Glutamatergic neuron (in vitro differentiated cells): ENCODE results near the gene MAP2. TPM values are rescaled to one million over a fixed set of nuclear protein-coding genes. Genes with fewer than 3 reads are reported as not detected.

ENCODE experiments used
- DNase-seq: peaks from one replicate; pipeline ENCODE4 v3.0.0; 2022
- H3K27ac Mint-ChIP-seq: one replicate; pipeline ENCODE4 v1.8.0; 2020; ENCODE audit warnings: mild to moderate bottlenecking, mixed read lengths, inconsistent platforms; ENCODE audit not compliant: unreplicated experiment
- H3K27me3 Mint-ChIP-seq: one replicate; pipeline ENCODE4 v1.8.0; 2020; ENCODE audit warnings: mild to moderate bottlenecking, moderate library complexity, mixed read lengths, inconsistent platforms; ENCODE audit not compliant: unreplicated experiment
- H3K36me3 Mint-ChIP-seq: one replicate; pipeline ENCODE4 v1.8.0; 2020; ENCODE audit warnings: mild to moderate bottlenecking, mixed read lengths, inconsistent platforms; ENCODE audit not compliant: unreplicated experiment
- H3K4me1 Mint-ChIP-seq: one replicate; pipeline ENCODE4 v1.8.0; 2020; ENCODE audit warnings: mild to moderate bottlenecking, low read depth, mixed read lengths, inconsistent platforms; ENCODE audit not compliant: unreplicated experiment
- H3K4me3 Mint-ChIP-seq: one replicate; pipeline ENCODE4 v1.8.0; 2020; ENCODE audit warnings: mild to moderate bottlenecking, mixed read lengths, inconsistent platforms; ENCODE audit not compliant: unreplicated experiment
- H3K9me3 Mint-ChIP-seq: one replicate; pipeline ENCODE4 v1.8.0; 2020; ENCODE audit warnings: mild to moderate bottlenecking, moderate library complexity, mixed read lengths, inconsistent platforms; ENCODE audit not compliant: unreplicated experiment
- total RNA-seq: library from RNA; stranded (reverse); fragmentation: NEBNext Ultra II Directional; extraction: Animal tissue kit (Norgen Biotek cat#: 25700); gene quantifications from one replicate; pipeline ENCODE4 v1.2.1, GENCODE V29; 2021; ENCODE audit not compliant: unreplicated experiment
- TF ChIP-seq, protein P1 (sequence below): fragments of 200-600 bp; sonication (generic); IDR thresholded peaks from one replicate; pipeline ENCODE4 v1.5.0; 2021; ENCODE audit not compliant: partially characterized antibody, unreplicated experiment

MAP2 gene
- total RNA-seq, 1 donor from 2014 or later, result 177 TPM

- Mint-ChIP-seq H3K9me3 (peaks cover 7% of the 10 kb centered on the region), H3K4me1 (peaks cover 6% of the 10 kb centered on the region), H3K36me3 (no peaks in the 10 kb centered on the region), H3K27ac (no peak overlapping the region), H3K4me3 (no peak overlapping the region), H3K27me3 (peaks cover 8% of the 10 kb centered on the region)
- no peak for DNase-seq
- TF ChIP-seq, protein P1, sequence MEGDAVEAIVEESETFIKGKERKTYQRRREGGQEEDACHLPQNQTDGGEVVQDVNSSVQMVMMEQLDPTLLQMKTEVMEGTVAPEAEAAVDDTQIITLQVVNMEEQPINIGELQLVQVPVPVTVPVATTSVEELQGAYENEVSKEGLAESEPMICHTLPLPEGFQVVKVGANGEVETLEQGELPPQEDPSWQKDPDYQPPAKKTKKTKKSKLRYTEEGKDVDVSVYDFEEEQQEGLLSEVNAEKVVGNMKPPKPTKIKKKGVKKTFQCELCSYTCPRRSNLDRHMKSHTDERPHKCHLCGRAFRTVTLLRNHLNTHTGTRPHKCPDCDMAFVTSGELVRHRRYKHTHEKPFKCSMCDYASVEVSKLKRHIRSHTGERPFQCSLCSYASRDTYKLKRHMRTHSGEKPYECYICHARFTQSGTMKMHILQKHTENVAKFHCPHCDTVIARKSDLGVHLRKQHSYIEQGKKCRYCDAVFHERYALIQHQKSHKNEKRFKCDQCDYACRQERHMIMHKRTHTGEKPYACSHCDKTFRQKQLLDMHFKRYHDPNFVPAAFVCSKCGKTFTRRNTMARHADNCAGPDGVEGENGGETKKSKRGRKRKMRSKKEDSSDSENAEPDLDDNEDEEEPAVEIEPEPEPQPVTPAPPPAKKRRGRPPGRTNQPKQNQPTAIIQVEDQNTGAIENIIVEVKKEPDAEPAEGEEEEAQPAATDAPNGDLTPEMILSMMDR, result no peak
Observed at GRCh38 chr2:209422191-209422754, 1.6 kb upstream of the MAP2 start.

DNA sequence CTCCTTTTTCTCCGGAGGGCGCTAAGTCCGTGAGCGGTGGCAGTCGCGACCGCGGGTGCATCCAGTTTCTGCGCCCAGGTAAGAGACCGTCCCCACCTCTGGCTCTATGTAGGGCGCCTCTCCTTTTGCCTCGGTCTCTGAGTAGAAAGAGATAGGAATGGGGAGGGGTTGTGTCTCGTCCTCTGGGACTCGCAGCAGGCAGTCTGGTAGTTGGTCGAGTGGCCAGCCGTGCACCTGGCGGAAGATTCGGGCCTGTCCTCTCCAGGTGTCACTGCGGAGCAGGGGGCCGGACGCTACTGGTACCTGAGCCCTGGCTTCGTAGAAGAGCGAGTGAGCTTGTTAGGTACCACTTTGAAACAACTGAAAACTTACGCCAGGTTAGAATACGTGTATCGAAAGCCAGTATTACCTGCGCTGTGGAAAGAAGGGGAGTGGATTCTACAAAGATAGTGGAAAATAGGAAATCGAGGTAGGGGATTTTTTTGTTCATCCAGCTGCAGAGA is 403 bp downstream of the MAP2 start:
- TF ChIP-seq, protein P1, result no peak
- no peaks in the 10 kb centered on the region for H3K36me3 Mint-ChIP-seq
- H3K27me3 Mint-ChIP-seq, result peaks cover 8% of the 10 kb centered on the region
- peak; percentile 16 for DNase-seq
- H3K9me3 Mint-ChIP-seq, result peaks cover 7% of the 10 kb centered on the region
- peak overlapping the region; percentile 93 for H3K27ac Mint-ChIP-seq
- peaks cover 6% of the 10 kb centered on the region for H3K4me1 Mint-ChIP-seq
- peak overlapping the region; percentile 95 for H3K4me3 Mint-ChIP-seq

DNA sequence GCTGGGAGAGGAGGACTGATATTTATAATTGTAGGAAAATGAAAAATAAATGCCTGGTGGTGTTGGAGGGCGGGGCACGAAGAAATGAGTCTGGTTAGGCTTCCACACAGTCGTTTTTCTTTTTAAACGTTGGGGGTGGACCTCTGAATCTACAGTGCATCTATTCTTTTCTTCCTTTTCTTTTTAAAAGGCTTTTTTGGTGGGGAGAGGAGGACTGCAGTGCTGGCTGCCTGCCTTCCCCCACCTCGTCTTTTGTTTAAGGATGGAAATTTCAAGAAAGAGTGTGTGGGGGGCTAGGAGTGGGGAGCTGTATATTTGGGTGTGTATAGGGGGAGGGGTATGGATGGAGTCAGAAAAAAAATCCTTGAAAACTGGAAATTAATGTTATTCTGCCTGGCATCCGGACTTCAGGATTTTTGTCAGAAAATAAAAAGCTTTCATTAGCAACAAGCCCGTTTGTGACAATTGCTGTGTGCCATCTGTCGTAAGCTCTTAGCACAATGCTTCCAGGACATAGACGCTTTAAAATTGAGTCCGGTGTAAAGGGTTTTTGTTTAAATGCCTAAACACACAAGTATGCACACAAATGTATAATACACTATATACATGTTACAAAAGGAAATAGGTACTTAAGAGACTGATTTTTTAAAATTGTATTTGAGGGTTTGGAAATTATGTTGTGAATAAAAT is 1.1 kb downstream of the MAP2 start:
- peak overlapping the region; percentile 95 for H3K4me3 Mint-ChIP-seq
- H3K27ac Mint-ChIP-seq, result peak overlapping the region; percentile 93
- TF ChIP-seq, protein P1, result no peak
- H3K36me3 Mint-ChIP-seq, result no peaks in the 10 kb centered on the region
- H3K9me3 Mint-ChIP-seq, result peaks cover 7% of the 10 kb centered on the region
- H3K4me1 Mint-ChIP-seq, result peaks cover 6% of the 10 kb centered on the region
- DNase-seq, result no peak
- peaks cover 8% of the 10 kb centered on the region for H3K27me3 Mint-ChIP-seq

GRCh38 chr2:209425471-209426071 is 1.7 kb downstream of the MAP2 start:
- Mint-ChIP-seq H3K36me3 (no peaks in the 10 kb centered on the region), H3K9me3 (peaks cover 7% of the 10 kb centered on the region), H3K4me1 (peaks cover 6% of the 10 kb centered on the region), H3K4me3 (peak overlapping the region; percentile 95), H3K27ac (peak overlapping the region; percentile 93), H3K27me3 (peaks cover 8% of the 10 kb centered on the region)
- TF ChIP-seq, protein P1, result peak; percentile 53
- peak; percentile 28 for DNase-seq

DNA sequence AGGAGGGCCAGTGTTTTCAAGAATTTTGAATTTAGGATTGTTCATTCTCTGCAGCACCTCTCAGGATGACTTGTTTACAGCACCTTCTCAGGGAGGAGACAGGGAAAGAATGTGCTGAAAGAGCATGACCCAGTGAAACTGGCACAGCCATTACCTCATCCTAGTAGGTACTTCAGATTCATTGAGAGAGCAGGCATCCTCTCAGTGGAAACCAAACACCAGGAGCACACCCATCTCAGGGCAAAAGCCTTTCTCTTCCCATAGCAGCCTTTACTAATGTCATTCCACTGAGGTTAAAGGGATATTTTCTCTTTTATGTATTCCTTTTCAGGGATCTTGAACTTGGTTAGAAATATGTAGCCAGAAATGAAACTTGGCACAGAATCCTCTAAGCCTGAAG is 2.6 kb downstream of the MAP2 start:
- Mint-ChIP-seq H3K27ac (peak overlapping the region; percentile 74), H3K9me3 (peaks cover 7% of the 10 kb centered on the region), H3K27me3 (peaks cover 8% of the 10 kb centered on the region), H3K4me1 (peaks cover 6% of the 10 kb centered on the region), H3K36me3 (no peaks in the 10 kb centered on the region), H3K4me3 (peak overlapping the region; percentile 92)
- TF ChIP-seq, protein P1, result no peak
- no peak for DNase-seq
